Medulla oblongata (tissue), 1 donor: Measurements from ENCODE around the gene TNFRSF4.

ENCODE experiments used
- DNase-seq: peaks from one replicate; pipeline ENCODE4 v3.0.0-alpha.2; 2015; ENCODE audit errors: extremely low spot score

Gene TNFRSF4

DNA sequence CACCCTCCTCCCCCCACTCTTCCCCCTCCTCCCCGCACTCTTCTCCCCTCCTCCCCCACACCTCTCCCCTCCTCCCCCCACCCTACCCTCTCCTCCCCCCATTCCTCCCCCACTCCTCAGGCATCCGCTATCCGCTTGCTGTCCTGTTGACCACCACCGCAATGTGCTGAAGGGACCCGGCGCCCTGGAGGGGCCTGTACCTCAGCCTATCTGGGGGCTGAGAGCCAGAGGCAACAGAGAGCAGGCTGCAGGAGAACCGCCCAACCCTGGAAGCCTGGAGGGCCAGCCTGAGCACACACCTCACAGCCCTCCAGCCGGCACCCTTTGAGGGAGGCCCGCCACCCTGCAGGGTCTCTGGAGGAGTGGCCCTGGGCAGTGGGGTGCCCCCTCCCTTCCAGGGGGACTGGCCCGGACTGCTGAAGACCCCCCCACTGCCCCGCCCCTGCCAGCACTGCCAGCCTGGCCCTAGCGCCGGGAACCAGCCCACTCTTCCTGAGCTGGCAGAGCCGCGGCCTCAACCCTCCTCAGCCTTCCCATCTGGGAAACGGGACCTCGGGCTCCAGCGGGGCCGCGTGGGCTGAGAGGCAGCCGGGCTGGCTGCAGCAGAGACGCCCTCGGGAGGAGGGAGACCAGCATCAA lies 31.3 kb upstream of the TNFRSF4 start:
- no peak for DNase-seq

DNA sequence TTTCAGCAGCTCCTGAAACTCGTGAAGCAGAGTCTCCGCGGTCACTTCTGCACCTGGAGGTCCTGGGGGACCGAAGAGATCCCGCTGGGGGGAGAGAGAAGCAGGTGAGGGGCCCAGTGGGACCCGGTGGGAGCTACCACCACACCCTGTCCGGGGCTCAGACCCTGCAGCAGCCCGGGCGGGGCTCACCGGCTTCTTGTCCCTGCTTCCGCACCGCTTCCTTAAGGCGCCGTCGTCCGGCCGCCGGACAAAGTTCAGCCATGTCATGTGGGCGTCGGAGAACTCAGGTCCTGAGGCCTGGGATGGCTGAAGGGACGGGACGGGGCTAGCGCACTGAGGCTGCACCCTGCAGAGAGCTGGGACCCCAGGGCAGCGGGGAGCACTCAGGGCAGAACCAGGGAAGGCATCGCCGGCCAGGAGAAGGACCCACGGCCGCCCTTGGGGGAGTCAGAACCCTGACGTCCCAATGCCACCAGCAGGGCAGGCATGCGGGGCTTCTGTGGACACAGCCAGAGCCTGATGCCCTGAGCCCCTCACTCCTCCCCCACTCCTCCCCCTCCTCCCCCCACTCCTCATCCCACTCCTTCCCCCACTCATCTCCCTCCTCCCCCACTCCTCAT lies 30.3 kb upstream of the TNFRSF4 start:
- no peak for DNase-seq

DNA sequence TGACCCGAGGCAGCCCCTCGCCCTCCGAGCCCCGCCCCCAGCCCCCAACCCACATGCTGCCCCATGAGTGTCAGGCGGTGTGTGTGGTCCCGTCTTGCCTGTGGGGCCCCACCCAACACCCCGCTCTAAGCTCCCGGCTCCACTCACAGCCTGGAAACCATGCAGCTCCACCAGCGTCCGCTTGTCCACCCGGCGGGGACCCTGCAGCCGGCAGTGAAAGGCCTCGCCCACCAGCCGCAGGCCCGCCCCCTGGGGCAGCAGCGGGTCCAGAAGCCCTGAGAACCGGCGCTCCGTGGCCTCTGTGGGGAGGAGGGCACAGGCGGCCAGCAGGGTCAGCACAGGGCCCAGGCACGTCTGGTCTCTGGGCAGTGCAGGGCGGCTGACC lies 29.8 kb upstream of the TNFRSF4 start:
- no peak for DNase-seq

DNA sequence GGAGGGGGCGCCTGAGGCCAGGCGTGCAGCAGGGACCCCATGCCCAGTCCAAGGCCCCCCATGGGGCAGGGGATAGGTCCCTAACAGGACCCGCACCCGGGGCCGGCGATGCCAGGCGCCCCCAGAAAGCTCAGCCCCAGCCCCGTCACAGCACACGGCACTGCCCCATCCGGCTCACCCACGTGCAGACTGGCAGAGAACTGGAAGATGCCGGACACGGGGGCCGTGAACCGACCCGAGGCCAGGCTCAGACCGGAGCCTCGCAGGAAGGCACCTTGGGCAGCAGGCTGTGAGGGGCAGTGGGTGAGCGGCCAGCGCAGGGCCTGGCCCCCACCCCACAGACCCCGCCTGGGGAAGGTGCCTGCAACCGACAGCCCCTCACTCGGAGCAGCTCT lies 29.3 kb upstream of the TNFRSF4 start:
- DNase-seq = no peak

DNA sequence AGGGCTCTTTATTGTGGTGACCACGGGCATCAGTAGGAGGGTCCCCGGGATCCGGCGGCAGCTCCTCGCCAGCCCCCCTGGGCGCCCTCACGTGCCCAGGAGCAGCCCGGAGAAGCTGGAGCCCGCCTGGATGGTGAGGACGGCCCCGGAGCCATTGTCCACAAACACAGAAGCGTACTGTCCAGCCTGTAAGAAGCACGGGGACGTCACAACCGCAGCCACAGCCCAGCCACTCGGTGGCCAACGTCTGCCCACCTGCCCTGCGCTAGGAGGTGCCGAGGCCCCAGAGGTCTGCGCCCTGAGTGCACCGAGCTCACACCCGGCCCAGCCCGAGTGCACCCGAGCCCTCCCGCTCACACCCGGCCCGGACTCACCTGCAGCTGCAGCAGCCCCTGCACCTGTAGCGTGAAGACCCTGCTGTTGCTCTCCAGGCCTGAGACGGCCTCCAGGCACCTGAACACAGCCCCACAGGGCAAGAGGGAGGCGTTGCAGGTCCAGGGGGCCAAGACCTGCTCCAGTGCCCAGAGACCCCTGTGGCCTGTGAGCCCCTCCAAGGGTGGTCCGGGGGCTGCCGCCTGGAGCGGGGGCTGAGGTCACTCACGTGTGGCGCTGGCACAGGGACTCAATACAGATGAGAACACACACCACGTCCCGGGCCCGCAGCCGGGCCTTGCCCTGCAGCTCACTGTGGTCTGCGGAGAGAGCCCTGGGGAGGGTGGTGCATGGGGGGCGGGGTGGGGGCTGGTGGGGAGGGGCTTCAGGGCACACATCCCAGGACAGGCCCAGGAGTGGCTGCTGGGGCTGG lies 28.7 kb upstream of the TNFRSF4 start:
- DNase-seq = no peak

DNA sequence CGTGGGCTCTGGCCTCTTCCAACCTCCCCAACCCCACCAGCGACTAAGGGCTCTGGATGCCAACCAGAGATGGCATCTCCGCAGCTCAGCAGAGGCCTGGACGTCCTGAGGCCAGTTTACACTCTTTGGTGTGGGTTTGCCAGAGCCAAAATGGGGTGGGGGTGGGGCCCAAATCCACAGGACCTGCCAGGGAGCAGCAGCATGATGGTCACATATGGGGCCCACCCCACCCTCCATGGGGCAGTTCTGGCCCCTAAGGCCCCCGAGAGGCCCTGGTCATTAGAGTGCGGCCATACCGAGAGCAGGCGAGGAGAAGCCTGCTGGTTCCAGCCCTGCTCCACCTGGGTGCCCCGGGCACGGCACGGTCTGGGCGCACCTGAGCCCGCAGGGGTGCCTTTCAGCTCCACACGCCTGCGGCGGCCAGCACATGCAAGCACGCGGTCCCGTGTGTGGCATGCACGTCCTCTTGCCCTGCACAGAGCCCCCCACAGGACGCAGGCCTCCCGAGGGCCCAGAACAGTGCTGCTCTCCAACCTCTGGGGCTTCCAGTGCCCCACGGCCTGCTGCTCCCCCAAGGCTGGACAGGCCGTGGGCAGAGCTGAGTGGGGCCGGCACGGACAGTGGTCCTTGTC lies 27.8 kb upstream of the TNFRSF4 start:
- DNase-seq = no peak

DNA sequence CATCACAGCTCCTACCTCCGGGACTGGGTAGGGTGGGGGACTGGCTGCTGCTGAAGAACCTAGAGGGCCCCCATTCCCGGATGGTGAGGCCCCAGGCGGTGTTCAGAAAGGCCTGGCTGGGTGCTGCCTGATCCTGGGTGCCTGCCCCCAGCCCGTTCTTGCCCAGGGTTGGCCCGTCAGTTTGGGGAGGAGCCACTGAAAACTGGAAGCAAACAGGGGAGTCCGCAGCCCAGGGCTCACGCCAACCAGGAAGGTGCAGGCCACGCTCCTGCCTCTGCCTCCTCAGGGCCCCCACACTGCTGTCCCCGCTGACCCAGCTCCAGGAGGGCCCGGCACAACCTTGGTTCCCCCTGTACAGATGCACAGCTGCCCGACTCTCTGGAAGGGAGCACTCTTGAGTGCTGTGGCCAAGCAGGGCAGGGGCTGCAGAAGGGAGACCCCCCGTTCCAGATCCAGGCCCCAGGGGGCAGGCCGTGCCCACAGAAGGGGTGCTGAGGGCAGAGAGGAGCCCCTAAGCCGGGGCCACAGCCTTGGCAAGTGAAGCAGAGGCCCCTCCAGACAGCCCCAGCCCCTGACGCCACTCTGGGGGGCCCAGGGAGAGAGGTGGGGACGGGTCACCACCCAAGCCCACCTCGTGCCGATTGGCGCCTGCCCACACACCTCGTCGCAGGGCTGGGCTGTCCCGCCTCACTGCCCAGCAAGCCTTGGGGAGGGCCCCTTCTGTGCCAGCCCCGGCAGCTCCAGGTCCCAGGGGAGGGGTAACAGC lies 27.1 kb upstream of the TNFRSF4 start:
- DNase-seq = no peak

DNA sequence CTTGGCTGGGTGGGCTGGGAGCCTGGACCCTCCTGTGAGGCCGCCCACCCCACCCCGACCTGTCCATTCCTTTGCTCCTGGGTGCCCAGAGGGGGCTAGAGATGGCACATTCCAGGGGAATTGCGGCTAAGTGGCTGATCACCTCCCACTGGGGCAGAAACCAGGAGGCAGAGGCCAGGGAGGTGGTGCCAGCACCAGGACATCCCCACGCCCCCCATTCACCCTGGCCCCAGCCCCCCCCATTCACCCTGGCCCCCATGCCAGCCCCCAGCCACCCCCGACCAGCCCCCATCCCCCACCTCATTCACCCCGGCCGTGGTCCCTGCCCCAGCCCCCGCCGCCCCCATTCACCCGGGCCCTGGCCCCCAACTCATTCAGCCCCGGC lies 26.4 kb upstream of the TNFRSF4 start:
- no peak for DNase-seq

DNA sequence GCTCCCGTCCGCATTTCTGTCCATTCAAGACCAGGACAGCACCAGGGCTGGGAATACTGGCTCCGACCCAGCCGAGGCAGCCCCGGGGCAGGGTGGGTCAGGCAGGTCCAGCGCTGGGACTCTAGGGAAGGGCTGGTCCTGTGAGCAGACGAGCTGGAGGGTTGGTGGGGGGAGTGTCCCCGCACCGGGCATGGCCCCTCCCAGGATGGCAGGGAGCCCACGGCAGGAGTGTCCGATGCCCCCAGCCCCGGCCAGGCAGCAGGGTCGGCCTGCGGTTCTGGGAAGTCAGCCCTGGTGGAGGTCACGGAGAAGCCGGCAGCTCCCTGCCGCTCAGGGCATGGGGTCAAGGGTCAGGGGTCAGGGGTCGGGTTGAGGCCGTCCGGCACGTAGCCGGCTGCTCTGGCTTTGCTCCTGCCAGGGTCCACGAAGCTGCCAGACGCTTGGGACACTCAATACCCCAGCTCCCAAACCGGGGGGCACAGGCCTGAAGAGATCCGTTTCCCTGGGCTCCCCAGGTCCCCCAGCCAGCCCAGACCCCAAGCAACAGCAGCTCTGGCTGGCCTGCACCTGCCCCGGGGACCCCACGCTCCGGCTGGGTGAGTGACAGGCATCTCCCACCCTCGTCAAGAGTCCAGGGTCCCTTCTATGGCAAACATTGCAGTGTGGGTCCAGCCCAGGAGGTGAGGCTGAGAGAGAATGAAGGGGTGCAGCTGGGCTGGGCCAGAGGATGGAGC lies 25.8 kb upstream of the TNFRSF4 start:
- DNase-seq = no peak

DNA sequence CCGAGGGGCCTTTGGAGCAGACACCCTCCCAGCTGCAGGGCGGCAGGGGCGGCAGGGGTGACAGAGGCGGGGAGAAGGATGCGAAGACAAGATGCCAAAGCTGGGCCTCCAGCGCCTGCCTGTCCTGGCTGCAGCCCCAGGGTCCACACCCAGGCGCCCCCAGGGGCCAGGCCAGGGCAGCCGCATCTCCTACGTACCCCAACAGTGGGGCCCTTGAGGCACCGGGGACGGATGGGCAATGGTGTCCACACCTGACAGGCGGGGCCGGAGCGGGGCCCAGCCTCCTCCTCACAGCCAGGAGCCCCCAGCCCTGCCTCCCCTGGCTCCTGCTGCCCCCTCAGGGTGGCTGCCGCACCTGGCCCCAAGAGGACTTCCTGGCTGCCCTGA lies 25.3 kb upstream of the TNFRSF4 start:
- DNase-seq = no peak

DNA sequence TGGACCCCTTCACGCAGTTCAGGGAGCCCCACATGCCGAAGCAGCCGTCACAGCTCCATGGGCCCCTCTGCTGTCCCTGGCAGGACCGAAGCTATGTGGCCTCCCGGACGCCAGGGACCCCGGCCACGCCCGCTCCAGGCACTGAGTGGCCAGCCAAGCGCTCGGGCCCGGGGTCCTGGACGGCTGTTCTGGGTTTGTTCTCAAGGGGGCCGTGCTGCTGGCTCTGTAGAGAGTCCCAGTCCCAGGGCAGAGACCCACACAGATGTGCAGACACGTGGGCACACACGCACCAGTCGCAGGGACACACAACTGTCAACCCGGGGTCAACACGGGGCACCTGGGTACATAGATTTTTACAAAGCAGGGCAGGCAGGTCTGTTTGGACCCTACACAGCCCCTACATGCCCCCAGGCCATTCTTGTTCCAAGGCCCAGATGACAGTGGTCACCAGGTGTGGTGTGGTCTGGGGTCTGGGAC lies 24.8 kb upstream of the TNFRSF4 start:
- no peak for DNase-seq

DNA sequence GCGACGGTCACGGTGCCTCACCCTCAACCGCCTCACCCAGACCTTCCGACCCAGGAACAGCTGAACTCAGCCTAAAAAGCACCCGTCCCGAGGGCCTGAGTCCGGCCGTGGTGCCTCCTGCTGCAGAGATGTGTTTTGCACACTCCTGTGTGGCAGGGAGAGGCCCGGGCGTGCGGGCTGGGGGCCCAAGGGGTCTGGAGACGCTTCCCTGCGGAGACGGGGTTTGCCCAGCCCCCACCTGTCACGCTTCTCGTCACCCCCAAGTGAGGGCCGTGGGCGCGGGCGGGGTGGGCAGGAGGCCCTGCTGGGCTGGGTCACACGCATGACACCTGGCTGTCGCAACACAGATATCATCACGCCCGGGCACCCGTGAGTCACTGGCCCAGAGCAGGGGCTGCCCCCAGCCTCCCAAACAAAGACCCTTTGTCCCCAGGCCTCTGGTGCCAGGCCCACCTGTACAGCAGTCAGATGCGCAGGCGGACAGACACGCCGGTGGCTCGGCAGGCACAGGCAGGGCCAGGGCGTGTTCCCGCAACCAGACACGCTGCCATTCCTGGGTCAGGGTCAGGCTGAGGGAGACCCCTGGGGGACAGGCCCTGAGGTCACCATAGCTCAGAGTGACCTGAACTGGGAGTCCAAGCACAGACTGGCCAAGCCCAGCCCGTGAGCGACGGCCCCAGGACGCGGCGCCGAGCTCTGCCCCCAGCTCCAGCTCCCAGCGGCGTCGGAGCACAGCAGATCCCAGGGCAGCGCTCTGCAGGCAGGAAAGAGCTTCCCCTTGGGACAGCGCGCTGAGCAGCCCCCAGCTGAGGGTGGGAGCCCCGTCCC lies 24.1 kb upstream of the TNFRSF4 start:
- DNase-seq = no peak

DNA sequence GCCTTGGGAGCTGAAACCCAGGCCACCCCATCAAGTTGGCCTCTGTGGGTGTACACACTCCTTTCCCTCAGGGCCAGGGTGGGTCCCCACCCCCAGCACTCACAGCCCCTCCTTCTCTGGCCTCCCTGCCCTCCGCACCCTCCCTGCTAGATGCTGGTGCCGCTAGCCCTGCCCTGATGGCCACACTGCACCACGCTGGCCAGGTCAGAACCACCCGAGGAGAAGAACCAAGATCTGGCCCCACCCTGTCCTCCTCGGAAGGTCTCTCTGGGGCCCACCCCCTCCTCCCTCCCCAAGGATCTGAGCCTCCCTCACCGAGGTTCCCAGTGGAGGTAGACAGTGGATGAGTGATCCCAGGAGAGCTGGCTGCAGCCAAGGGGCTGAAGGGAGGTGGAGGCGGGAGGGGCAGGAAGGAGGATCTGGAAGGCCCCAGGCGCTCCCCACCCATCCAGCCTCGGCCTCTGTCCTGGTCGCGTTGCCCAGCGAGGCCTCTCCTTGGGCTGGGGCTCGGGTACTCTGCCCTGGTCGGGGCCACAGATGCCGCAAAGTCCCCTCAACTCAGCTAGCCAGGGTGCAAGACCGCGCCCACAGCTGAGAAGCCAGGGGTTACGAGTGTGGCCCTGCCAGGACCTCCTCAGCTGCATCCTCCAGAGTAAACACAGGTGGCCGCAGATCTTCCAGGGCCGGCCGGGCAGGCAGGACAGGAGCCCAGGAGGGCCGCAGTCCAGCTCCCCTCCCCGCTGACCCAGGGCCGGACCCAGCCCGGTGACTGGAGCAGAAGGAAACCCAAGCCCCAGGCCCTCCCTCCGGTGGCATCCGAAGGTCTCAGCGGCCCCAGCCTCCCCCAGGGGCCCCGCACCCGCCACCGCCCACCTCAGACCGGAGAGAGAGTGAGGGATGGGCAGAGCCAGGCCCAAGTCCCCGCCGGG lies 23.3 kb upstream of the TNFRSF4 start:
- no peak for DNase-seq

DNA sequence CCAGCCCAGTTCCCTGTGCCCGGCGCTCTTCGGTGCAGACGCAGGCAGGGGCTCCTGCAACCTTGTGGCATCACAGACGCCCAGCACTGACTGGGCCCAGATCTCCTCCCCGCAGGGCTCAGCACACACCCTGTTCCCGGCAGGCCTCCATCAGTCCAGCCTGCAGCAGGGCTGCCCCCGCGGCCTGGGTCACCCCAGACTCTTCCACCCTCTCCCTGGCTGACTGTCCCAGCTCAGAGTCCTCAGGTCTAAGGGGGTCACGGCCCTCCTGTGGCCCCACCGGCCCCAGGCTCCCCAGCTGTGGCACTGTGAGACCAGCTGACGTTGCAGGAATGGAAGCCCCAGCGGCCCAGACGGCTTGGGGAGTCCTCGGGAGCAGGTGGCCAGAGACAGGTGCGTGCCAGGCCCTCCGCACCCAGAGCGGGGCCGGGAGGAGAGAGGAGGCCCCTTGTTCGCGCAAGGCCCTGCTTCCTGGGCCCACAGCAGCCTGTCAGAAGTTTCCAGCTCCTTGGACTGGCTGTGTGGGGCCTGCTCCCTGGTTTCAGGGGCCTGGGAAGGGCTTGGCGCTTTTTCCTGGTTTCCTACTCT lies 22.3 kb upstream of the TNFRSF4 start:
- DNase-seq = no peak

DNA sequence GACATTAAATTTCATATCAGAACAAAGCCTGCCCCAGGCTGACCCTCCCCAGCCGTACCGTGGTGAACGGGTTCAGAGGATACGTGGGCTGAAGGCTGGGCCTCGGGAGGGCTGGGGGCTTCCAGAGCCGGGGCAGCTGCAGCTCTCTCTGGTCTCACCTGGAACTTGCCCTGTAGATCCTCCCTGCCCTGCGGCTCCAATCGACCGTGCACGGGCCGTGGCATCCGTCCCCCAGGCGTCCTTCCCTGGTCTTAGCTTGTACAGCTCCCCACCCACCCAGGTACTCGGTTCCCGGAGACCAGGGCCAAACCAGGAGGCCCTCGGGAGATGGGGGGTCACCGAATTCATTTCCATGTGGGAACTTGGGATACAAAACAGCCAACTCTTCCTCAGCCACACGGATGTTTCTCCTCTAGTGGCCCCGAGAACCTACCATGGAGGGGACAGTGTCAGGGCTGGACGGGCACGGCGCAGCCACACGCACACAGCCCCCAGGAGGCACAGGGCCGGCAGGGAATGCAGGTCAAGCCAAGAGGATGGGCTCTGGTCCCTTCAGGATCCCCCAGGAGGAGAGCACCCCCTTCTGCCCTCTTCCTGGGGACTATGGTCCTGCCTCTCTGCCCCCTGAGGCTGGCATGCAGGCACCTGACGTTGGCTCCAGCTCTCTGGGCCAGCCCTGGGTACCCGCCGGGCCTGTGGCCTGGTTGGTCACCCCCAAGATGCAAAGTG lies 21.2 kb upstream of the TNFRSF4 start:
- no peak for DNase-seq

DNA sequence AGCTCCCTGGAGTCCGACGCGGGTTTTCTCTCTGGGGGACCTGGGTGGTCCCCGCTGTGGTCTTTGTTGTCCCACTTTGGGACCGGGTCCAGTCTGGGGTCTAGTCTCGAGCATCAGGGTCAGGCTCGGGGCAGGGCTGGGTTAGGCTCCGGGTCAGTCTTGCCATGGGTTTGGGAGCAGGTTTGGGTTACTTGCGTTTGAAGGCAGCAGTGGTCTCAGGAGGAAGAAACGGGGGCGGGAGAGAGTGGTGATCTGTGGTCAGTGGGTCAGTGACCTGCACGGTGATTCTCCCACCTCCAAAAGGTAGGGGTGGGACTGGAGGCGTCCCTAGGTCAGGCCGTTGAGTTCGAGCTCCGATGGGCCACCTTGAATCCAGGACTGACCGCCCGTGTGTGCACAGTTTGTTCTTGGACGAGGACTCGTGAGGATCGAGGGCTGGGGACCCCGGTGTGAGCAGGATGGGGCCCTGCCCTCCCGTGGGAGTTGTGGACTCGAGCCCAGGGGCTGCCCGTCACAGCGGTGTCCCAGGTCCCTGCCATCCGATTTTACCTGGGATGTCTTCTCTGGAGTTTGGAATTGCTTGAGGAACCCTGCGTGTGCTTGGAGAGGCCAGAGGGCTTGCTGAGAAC lies 20.3 kb upstream of the TNFRSF4 start:
- DNase-seq = no peak

DNA sequence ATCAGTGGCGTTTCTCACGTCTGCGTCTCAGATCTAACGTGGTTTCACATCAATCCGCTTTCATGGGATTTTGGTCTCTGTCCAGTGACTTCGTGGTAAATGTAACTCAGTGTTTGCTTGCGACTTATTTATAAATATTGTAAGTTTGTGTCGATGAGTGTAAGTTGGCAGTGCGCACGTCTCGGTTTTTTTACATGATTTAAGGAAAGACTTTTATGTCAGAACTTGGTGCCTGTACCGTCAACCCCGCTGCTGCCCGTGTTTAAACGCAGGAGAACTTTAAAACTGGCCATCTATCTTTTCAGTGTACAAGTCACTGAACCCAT lies 19.6 kb upstream of the TNFRSF4 start:
- no peak for DNase-seq
